ENCODE results near the gene ANKRD12.
"Not testable (repeated sequence)": the region's sequence is repeated elsewhere in the genome, so short reads cannot be mapped to it uniquely, and the experiment has no call there.

- not testable (repeated sequence) for TF ChIP-seq CTCF (IDR thresholded peaks at IDR 0.05; ENCODE audit: low read length); EZH2 (IDR thresholded peaks at IDR 0.05; ENCODE audit: borderline replicate concordance, low read length)
Observed at GRCh38 chr18:9164149-9164548, 27.6 kb downstream of the ANKRD12 start.

All from OCI-LY1 (cell line).